Endometrium (tissue), 2 donors: ENCODE data around the gene APOBEC3B.
"Not testable (repeated sequence)": the region's sequence is repeated elsewhere in the genome, so short reads cannot be mapped to it uniquely, and the experiment has no call there.

ENCODE experiments used
- FAIRE-seq: peaks from 2 replicates; lab custom pipeline; 2012; peaks lifted over from hg19 to GRCh38; lab: Jason Lieb, UNC
- donor health status: control.
- donor health status: control.

The APOBEC3B gene

DNA sequence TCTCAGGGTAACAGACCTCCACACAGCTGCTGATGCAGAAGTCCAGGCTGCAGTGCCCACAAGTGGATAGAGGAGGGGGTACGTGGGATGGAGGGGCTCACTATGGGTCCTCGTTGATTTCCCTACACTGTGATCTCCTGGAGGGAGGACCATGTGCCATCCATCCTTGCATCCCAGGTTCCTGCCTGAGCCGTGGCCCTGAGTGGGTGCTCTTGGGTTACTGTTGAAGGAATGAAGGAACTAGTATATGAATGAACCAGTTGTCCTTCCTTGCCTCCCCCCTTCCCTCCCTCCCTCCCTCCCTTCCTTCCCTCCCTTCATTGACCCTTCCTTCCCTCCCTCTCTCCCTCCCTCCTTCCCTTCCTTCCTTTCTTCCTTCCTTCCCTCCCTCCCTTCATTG is 15.4 kb downstream of the APOBEC3B start:
- FAIRE-seq: no peak

GRCh38 chr22:39003165-39003638 is 21.1 kb downstream of the APOBEC3B start:
- FAIRE-seq: no peak

DNA sequence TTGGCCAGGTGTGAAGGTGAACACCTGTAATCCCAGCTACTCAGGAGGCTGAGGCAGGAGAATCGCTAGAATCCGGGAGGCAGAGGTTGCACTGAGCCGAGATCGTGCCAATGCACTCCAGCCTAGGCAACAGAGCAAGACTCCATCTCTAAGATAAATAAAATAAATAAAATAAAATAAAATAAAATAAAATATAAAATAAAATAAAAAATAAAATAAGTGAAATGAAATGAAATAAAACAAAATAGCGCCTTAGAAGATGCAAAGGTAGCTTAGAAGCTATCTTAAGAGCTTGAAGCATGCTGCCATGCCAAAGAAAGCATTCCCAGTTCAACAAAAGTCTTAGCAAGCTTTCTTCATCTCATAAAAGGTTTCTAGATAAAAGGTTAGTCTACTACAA is 25.0 kb downstream of the APOBEC3B start:
- no peak for FAIRE-seq

- not testable (repeated sequence) for FAIRE-seq
Measured at GRCh38 chr22:39008271-39008850, 26.2 kb downstream of the APOBEC3B start.

DNA sequence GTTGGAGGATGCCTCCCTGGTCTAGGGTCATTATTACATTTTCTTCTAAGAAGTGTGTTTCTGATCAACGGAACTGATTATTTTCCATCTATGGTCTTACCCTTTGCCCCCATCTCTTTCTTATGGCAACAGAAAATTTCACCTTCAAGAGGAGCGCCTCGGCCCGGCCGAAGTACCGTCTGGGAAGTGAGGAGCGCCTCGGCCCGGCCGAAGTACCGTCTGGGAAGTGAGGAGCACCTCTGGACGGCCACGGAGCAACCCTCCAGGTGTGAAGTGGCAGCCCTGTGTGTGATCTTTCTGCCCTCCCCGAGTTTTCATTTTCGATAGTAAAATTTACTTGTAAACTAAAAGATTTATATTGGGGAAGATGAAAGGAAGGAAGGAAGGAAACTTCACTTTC is 28.8 kb downstream of the APOBEC3B start:
- FAIRE-seq: no peak

DNA sequence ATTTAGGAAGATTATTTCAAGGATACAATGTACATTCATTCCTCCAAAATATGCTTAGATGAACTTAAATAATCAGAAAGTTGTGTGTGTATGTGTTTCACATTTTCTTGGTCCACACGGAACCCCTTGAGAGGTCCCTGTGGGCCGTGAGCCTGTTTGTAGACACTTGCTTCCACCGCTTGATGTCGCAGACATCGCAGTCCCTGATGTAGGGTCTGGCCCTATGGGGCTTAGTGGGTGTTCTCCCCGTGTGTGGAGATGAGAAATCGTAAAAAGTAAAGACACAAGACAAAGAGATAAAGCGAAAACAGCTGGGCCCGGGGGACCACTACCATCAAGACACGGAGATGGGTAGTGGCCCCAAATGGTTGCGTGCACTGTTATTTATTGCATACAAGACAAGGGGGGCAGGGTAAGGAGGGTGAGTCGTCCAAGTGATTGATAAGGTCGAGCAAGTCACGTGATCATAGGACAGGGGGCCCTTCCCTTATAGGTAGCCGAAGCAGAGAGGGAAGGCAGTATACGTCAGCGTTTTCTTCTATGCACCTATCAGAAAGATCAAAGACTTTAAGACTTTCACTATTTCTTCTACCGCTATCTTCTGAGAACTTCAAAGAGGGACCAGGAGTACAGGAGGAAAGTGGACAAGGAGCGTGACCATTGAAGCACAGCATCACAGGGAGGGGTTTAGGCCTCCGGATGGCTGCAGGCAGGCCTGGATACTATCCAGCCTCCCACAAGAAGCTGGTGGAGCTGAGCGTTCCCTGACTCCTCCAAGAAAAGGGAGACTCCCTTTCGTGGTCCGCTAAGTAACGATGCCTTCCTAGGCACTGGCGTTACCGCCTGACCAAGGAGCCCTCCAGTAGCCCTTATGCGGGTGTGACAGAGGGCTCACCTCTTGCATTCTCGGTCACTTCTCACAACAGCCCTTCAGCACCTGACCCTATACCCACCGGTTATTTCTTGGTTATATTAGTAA is 30.7 kb downstream of the APOBEC3B start:
- no peak for FAIRE-seq

DNA sequence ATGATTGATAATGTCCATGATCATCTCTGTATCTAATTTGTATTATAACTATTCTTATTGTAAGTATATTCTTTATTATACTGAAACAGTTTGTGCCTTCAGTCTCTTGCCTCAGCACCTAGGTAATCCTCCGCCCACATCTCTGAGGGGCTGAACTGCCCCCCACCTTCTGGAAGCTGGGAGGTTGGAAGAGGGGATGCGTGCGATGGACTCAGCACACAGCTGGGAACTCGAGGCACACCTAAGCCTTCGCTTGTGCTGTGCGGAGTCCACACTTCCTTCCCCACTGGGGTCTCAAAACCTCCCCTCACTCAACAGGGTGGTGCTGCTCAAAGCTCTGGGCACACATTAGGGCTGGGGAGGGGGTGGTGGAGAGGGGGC is 31.4 kb downstream of the APOBEC3B start:
- FAIRE-seq: not testable (repeated sequence)

GRCh38 chr22:39013942-39014722 is 32.0 kb downstream of the APOBEC3B start, which contains the start of gene APOBEC3C:
Gene APOBEC3C, plus strand, starts transcription at chr22:39014257. Its CDS starts 106 bp downstream, at chr22:39014363.
- FAIRE-seq: peak; percentile 94

DNA sequence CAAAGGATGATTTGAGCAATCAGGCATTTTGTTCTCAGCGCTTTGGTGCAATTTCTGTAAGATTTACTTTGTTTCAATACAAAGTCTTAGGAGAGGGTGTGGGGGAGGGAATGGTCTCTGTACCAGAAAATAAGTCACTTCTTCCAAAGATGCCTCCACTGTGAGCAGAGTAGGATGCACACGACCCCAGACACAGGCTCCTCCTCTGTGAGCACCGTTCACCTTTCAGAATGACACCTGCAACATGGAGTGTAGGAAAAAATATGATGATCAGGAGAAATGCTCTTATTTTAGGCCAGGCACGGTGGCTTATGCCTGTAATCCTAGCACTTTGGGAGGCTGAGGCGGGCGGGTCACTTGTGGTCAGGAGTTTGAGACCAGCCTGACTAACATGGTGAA is 32.6 kb downstream of the APOBEC3B start:
- not testable (repeated sequence) for FAIRE-seq

DNA sequence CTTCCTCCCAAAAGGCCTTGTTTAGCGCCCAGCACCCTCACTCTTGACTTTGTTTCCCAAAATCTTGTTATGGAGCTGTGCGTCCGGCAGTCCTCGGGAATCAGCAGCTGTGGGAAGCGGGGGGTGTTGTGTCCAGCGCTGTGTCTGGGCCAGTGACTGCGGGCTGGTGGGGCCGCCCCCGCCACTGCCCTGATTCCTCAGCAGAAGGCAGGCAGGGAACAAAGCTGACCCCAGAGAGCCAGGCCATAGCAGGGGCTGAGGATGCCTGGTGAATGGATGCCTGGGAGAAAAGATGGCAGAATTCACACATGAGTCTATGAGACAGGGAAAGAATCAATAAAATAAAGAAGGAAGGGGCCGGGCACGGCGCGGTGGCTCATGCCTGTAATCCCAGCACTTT is 34.4 kb downstream of the APOBEC3B start:
- FAIRE-seq: no peak

DNA sequence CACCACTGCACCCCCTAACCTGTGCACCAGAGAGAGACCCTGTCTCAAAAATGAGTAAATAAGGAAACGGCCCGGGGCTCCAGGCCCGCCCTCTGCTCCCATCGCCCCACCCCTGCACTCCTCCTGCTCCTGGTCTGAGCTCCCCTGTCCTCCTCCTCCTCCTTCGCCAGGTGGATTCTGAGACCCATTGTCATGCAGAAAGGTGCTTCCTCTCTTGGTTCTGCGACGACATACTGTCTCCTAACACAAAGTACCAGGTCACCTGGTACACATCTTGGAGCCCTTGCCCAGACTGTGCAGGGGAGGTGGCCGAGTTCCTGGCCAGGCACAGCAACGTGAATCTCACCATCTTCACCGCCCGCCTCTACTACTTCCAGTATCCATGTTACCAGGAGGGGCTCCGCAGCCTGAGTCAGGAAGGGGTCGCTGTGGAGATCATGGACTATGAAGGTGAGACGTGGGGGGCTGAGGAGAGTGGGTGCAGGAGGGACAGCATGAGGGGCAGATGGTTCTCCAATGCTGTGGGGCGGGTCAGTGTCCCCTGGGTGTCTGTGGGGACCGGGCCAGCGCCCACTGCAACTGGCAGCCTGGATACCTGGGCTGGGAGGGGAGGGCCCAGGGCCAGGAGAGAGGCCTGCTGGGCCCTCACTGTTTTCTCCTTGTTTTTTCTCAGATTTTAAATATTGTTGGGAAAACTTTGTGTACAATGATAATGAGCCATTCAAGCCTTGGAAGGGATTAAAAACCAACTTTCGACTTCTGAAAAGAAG is 35.6 kb downstream of the APOBEC3B start:
- no peak for FAIRE-seq

- not testable (repeated sequence) for FAIRE-seq
Measured at GRCh38 chr22:39020021-39020651, 38.0 kb downstream of the APOBEC3B start.

- FAIRE-seq: no peak
Measured at GRCh38 chr22:39021552-39022250, 39.6 kb downstream of the APOBEC3B start.

GRCh38 chr22:39024519-39025308 is 42.6 kb downstream of the APOBEC3B start:
- FAIRE-seq: no peak

GRCh38 chr22:39026509-39027150 is 44.5 kb downstream of the APOBEC3B start:
- no peak for FAIRE-seq

DNA sequence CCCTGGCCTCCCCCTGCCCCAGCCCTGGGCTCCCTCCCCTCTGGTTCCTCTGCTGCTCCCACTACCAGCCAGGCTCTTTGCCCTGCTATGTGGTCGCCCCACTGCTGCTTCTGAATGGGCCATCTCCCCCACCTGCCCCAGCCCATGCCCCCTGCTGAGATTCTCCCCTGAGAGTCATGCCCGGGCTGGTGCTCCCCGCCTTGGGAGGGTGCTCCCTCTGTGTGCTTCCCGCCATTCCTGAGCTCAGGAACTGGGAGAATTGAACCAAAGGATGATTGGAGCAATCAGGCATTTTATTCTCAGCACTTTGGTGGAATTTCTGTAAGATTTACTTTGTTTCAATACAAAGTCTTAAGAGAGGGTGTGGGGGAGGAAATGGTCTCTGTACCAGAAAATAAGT is 45.6 kb downstream of the APOBEC3B start:
- FAIRE-seq: no peak

DNA sequence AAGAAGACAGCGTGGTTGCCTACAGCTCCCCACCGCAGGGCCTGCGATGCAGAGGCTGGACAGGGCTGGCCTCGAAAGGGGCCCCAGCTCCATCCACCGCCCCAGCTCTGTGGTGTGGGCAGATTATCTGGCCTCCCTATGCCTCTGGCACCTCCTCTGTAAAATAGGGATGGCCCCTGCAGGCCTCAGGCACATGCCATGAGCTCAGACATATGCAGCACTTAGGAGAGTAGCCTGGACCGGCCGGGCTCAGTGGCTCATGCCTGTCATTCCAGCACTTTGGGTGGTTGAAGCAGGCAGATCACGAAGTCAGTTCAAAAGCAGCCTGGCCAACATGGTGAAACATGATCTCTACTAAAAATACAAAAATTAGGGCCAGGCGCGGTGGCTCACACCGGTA is 46.1 kb downstream of the APOBEC3B start:
- FAIRE-seq: no peak

DNA sequence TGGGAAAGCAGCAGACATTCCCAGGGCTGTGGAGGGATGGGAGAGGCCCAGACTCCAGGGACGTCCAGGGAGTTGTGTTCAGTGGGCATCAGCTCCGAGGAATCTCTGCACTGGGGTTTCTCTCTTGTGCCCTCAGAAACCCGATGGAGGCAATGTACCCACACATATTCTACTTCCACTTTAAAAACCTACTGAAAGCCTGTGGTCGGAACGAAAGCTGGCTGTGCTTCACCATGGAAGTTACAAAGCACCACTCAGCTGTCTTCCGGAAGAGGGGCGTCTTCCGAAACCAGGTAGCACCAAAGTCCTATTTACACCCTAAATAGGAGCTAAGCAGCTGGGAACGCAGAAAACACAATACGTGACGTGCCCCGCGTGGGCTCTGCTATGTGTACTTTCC is 47.1 kb downstream of the APOBEC3B start:
- no peak for FAIRE-seq

- no peak for FAIRE-seq
Measured at GRCh38 chr22:39030705-39031104, 48.6 kb downstream of the APOBEC3B start.
